ACHN (cell line): ENCODE data around the gene N4BP2L2.
"Not testable (repeated sequence)": the region's sequence is repeated elsewhere in the genome, so short reads cannot be mapped to it uniquely, and the experiment has no call there.

Source experiments
- DNase-seq: peaks from one replicate; pipeline ENCODE4 v3.0.0-alpha.2; 2015
- in situ Hi-C: cut with HindIII; loops from 2 replicates; pipeline ENCODE4 v1.10.0; 2017; ENCODE audit warnings: low sequenced_read_pairs, low pct_ligation_motif_present, low pct_unique_long_range_greater_than_20kb

N4BP2L2 gene

DNA sequence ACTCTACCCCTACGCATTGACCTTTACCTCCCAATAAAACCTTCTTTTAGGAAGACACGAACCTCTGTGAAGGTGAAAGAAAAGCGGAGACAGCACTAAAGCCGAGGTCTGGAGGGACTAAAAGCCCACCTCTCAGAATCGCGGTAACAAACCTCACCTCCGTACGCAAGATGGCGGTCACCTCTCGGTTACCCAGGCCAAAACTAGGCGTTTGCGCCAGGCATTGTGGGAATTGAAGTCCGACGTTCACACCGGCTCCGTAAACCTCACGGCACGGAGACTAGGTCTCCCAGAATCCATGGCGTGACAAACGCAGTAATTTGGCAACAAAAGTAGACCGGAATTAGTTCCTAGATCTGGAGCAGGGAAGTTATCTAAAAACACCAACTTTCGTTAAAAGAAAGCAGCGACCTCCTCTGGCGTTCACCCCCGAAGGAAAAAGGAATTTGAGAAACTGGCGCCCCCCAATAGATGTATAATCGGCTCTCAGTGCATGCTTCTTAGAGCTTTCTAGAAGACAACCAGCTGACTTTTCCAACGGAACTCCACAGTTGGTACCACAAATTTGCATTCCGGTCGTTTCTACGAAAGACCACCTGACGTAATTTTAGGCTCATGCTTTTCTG lies at the start of gene N4BP2L2:
N4BP2L2 (minus strand) TSS at position 175 of the 626 bp plus-strand sequence. CDS start 1,768 bp downstream, outside the sequence.
- peak; percentile 95 for DNase-seq
- in situ Hi-C loops, result no loop called here

DNA sequence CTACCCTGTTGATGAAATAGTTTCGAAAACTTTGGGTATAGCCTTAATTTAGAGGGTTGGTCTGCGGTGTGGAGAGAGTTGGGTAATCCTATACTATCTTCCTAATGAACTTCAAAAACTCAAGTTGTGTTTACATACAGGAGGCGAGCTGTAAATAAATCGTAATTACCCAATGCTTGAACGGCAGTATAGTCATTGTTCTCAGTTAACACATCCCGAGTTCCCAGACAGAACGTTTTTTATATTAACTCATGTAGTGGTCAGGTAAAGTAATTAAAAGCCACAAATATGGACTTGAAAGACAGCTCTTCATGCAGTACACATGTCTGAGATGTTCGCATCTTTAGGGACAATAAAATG lies 49.2 kb upstream of the N4BP2L2 start:
- no peak for DNase-seq
- in situ Hi-C loops, result no loop called here

- peak; percentile 58 for DNase-seq
- in situ Hi-C loops, result no loop called here
Measured at GRCh38 chr13:32587011-32587810, 48.6 kb upstream of the N4BP2L2 start.

DNA sequence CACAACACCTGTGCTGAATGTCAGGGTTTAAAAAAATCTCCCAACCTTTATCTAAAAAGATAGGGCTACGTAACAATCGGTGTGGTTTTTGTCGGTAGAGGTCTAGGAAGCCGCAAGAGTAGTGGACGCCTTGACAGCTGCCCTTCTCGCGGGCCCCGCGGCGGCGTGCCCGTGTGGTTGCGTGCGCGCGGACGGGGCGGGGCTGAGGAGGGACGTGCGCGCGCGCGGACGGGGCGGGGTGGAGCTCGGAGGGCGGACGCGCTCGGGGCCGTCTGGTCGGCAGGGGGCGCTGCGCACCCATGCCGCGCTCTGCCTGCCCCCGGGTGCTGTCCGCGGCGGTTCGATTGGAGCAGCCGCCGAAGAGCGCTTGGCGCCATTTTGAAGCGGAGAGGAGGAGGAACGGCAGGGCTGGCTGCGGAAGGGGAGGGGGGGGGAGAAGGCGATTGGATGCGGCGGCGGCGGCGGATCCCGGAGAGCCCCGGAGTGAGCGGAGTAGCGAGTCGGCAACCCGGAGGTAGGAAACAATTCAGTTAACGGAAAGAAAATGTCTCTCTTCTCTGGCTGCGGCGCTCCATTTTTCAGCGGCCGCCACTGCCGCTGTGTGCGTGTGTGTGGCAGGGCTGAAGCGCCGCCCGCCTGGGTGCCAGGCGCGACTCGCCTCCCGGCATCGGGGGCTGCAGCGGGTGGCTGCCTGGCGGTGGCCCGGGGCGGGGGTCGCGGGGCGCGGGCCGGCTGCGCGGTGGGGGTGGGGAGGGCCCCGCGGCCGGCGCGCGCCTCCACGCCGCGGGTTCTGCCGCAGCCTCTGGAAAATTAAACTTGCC lies 47.7 kb upstream of the N4BP2L2 start, which contains the start of gene PDS5B:
PDS5B (plus strand) TSS at position 373 of the 821 bp plus-strand sequence. CDS start 62,321 bp downstream, outside the sequence.
- peak; percentile 91 for DNase-seq
- in situ Hi-C loops, result no loop called here

DNA sequence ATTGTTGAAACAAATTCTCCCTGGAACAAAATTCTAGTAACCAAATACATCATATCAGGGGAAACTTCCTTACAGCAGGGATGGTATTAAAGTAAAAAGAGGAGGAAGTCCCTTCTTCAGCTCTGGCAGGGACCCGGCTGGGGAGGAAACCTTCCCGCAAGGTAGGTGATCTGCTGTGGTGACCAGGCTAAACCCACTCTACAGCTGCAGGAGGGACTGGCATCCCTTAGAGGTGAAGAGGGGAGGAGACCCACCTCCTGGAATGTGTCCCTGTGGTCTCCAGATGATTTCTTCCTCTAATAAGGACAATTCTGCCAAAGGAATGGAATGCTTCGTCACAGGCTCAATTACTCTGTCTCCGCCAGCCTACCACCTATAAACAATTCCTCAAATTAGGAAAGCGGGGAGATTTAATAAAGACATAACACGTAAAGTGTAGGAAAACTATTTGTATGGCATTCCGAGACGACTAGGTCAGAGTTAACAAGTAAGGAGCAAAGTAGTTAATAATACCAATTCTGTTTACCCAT lies 47.0 kb upstream of the N4BP2L2 start:
- no peak for DNase-seq
- in situ Hi-C loops, result no loop called here

- in situ Hi-C loops, result no loop called here
- no peak for DNase-seq
Measured at GRCh38 chr13:32582991-32583390, 44.4 kb upstream of the N4BP2L2 start.

GRCh38 chr13:32582281-32582680 lies 43.7 kb upstream of the N4BP2L2 start:
- in situ Hi-C loops, result no loop called here

GRCh38 chr13:32581177-32581786 lies 42.7 kb upstream of the N4BP2L2 start:
- peak; percentile 12 for DNase-seq
- in situ Hi-C loops, result no loop called here

More at GRCh38 chr13:32582281-32582680, 43.7 kb upstream of the N4BP2L2 start:
- no peak for DNase-seq

DNA sequence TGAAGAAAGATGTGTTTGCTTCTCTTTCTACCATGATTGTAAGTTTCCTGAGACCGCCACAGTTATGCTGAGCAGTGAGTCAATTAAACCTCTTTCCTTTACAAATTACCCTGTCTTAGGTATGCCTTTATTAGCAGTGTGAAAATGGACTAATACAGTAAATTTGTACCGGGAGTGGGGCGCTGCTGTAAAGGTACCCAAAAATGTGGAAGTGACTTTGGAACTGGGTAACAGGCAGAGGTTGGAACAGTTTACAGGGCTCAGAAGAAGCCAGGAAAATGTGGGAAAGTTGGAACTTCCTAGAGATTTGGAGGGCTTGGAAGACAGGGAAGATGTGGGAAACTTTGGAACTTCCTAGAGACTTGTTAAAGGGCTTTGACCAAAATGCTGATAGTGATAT lies 38.4 kb upstream of the N4BP2L2 start:
- DNase-seq, result no peak
- in situ Hi-C loops, result no loop called here

GRCh38 chr13:32575687-32576086 lies 37.1 kb upstream of the N4BP2L2 start:
- in situ Hi-C loops, DNase-seq: not testable (repeated sequence)

GRCh38 chr13:32560842-32561241 lies 22.2 kb upstream of the N4BP2L2 start:
- in situ Hi-C loops, DNase-seq: not testable (repeated sequence)

- in situ Hi-C loops, result no loop called here
- no peak for DNase-seq
Measured at GRCh38 chr13:32555613-32556012, 17.0 kb upstream of the N4BP2L2 start.

- DNase-seq, result no peak
- in situ Hi-C loops, result no loop called here
Measured at GRCh38 chr13:32553720-32554119, 15.1 kb upstream of the N4BP2L2 start.

GRCh38 chr13:32549788-32550187 lies 11.2 kb upstream of the N4BP2L2 start:
- DNase-seq, result no peak
- in situ Hi-C loops, result no loop called here

GRCh38 chr13:32548837-32549236 lies 10.2 kb upstream of the N4BP2L2 start:
- in situ Hi-C loops, result no loop called here

DNA sequence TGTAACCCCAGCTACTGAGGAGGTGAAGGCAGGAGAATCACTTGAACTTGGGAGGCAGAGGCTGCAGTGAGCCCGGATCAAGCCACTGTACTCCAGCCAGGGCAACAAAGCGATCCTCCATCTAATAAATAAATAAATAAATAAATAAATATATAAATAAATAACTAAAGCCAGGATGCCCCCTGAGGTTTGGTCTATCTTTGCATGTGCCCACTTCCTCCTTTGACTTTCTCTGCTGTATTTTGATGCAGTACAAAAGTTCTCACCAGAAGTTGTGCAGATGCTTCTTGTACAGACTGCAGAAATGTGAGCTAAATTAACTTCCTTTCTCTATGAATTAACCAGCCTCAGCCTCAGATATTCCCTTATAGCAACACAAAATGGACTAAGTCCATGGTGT lies 6.5 kb upstream of the N4BP2L2 start:
- DNase-seq, result no peak
- in situ Hi-C loops, result no loop called here

More at GRCh38 chr13:32548837-32549236, 10.2 kb upstream of the N4BP2L2 start:
- DNase-seq, result no peak

DNA sequence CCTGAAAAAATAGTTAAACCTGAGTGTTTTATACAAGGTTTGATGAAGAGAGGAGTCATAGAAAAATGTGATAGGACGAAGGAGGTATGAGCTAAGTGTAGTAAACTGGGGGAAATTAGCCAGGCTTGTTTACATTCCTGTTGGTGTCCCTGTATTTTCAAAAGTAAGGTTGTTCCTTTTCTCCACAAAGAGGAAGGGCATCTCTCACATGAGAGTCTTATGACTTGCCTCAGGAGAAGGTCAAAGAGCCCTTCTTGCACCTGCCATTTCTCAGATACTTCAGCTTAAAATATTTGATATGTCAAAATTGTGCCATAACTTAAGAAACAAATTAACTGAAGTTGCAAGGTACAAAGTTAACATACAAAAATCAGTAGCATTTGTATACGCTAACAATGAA lies 3.6 kb upstream of the N4BP2L2 start:
- in situ Hi-C loops, result no loop called here
- no peak for DNase-seq

GRCh38 chr13:32538143-32538620 lies 413 bp downstream of the N4BP2L2 start:
- in situ Hi-C loops, result no loop called here
- peak; percentile 43 for DNase-seq
